Breast epithelium (tissue), 4 donors: ENCODE data around the gene ARHGEF7. TPM values are rescaled to one million over a fixed set of nuclear protein-coding genes. Genes with fewer than 3 reads are reported as not detected.

Experiments
- DNase-seq, 2 donors: peaks; one replicate each; pipeline ENCODE4 v3.0.0-alpha.2; 2019; ENCODE audit warnings: low spot score in 2 of 2
- H3K27ac ChIP-seq, 2 donors: fragments of 200-600 bp; sonication (generic) in 1 of 2; one replicate each; pipeline ENCODE4 v1.5.1; 2016 to 2019; ENCODE audit warnings: mild to moderate bottlenecking in 1 of 2
- H3K27me3 ChIP-seq, 2 donors: fragments of 200-600 bp; sonication (generic) in 1 of 2; one replicate each; pipeline versions ENCODE4 v1.5.1 to v1.6.0; 2017 to 2019; ENCODE audit warnings: control low read depth in 1 of 2, mild to moderate bottlenecking in 1 of 2
- H3K36me3 ChIP-seq: fragments of 200-600 bp; one replicate; pipeline ENCODE4 v1.5.1; 2019
- H3K4me1 ChIP-seq, 2 donors: fragments of 200-600 bp; sonication (generic); one replicate each; pipeline ENCODE4 v1.5.1; 2016 to 2019; ENCODE audit warnings: control low read depth in 1 of 2
- H3K4me3 ChIP-seq, 3 donors: fragments of 200-600 bp; sonication (generic); 1 replicate in 2 of 3; 2 replicates in 1 of 3; pipeline ENCODE4 v1.5.1; 2016 to 2019; ENCODE audit warnings: mild to moderate bottlenecking in 3 of 3, moderate library complexity in 2 of 3
- H3K9me3 ChIP-seq, 2 donors: fragments of 200-600 bp; sonication (generic) in 1 of 2; one replicate each; pipeline ENCODE4 v1.5.1; 2016 to 2019; ENCODE audit warnings: control low read depth in 1 of 2
- POLR2A ChIP-seq: fragments of 450-650 bp; IDR thresholded peaks from one replicate; pipeline ENCODE4 v1.6.1; 2016; ENCODE audit warnings: antibody characterized with exemption, mild to moderate bottlenecking, moderate library complexity
- POLR2AphosphoS5 ChIP-seq, 3 donors: sonication (generic); formaldehyde crosslinking; IDR thresholded peaks; one replicate each; pipeline ENCODE4 v1.6.1; 2017; ENCODE audit warnings: antibody characterized with exemption in 3 of 3
- intact Hi-C: fragments of 100-400 bp; cut with DNase I; formaldehyde crosslinking; loops from one replicate; pipeline ENCODE4 v1.15.1; 2023; ENCODE audit warnings: low total_unique reads
- total RNA-seq, 3 donors: library from RNA; depleted of rRNA; stranded (reverse); fragments of >200 nt; gene quantifications; one replicate each; pipeline ENCODE4 v1.1.0, GENCODE V29; 2016
- TF ChIP-seq, protein P1 (sequence below), 3 donors: fragments of 450-650 bp; IDR thresholded peaks; one replicate each; pipeline ENCODE4 v1.5.1; 2016 to 2017; ENCODE audit warnings: antibody characterized with exemption in 3 of 3, mild to moderate bottlenecking in 3 of 3, moderate library complexity in 3 of 3

ARHGEF7 gene
- total RNA-seq, 3 donors from 2014 or later, result 79.6 to 92.0 (median 85.5) TPM

DNA sequence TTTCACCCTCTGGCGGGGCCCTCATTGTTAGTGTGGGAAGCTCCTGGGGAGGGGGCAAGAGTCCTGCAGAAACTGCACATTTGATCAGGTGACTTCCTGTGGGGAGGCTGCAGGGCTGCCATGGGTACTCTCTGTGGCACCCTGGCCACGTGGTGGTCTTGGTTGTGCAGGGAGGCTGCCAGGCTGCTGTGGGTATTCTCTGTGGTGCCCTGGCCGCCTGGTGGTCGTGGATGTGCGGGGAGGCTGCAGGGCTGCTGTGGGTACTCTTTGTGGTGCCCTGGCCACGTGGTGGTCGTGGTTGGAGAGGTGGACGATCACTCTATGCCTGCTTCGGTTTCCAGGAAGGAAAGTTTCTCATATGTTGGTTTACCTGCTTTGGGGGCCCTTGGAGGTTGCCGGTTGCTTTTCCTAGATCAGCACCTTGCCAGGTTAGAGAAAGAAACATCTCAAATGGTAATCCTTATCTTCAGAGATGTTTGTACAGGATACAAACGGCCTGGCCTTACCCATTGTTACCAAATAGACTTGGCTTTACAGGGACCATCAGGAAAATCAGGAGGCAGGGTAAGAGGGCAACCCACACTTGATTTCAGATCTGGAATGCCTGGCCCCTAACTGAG lies 228.2 kb downstream of the ARHGEF7 start:
- no peaks in the 10 kb centered on the region for H3K36me3 ChIP-seq
- no peak overlapping the region for H3K4me3 ChIP-seq
- no peaks in the 10 kb centered on the region for H3K9me3 ChIP-seq
- H3K27me3 ChIP-seq, result no peaks in the 10 kb centered on the region
- TF ChIP-seq POLR2A, result no peak
- TF ChIP-seq POLR2AphosphoS5 (IDR thresholded peaks at IDR 0.05), result no peak
- TF ChIP-seq, protein P1, sequence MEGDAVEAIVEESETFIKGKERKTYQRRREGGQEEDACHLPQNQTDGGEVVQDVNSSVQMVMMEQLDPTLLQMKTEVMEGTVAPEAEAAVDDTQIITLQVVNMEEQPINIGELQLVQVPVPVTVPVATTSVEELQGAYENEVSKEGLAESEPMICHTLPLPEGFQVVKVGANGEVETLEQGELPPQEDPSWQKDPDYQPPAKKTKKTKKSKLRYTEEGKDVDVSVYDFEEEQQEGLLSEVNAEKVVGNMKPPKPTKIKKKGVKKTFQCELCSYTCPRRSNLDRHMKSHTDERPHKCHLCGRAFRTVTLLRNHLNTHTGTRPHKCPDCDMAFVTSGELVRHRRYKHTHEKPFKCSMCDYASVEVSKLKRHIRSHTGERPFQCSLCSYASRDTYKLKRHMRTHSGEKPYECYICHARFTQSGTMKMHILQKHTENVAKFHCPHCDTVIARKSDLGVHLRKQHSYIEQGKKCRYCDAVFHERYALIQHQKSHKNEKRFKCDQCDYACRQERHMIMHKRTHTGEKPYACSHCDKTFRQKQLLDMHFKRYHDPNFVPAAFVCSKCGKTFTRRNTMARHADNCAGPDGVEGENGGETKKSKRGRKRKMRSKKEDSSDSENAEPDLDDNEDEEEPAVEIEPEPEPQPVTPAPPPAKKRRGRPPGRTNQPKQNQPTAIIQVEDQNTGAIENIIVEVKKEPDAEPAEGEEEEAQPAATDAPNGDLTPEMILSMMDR (IDR thresholded peaks at IDR 0.05), result no peak
- no peak for DNase-seq
- no peak overlapping the region for H3K27ac ChIP-seq
- no peaks in the 10 kb centered on the region for H3K4me1 ChIP-seq
- intact Hi-C loops, result no loop called here

DNA sequence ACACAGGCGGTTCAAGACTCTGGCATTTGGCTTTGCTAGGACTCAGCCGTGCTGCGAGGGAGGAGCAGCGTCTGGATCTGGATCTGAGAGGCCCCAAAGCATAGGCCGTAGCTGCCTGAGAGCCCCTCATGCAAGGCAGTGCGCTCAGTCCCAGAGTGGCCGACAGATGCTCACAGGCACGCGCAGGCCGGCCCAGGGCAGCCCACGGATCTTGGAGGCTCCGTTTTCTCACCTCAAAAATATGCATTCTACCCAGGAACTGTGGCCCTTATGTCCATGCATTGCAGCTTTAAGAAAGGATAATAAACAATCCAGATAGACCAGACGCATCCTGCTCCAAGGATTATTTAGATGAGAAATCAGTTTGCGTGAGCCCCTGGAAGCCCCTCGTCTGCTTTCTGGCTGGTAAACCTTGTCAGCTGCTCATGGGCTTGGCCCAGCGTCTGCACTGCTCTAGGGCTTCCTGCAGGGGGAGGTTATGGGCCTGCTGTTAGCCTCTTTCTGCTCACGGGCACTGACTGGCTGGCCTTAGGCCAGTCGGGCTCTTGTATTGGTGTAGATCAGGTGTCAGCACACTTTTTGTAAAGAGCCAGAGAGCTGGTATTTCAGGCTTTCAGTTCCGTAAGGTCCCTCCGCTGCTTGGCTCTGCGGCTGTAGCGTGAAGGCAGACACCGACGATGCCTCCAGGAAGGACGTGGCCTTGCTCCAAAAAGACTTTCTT lies 229.5 kb downstream of the ARHGEF7 start:
- Histone ChIP-seq H3K27me3 (no peaks in the 10 kb centered on the region), H3K4me3 (no peak overlapping the region), H3K9me3 (no peaks in the 10 kb centered on the region), H3K27ac (no peak overlapping the region), H3K36me3 (no peaks in the 10 kb centered on the region), H3K4me1 (no peaks in the 10 kb centered on the region)
- TF ChIP-seq, protein P1 (IDR thresholded peaks at IDR 0.05), result no peak
- TF ChIP-seq POLR2AphosphoS5 (IDR thresholded peaks at IDR 0.05) (no peak), POLR2A (no peak)
- DNase-seq, result no peak
- intact Hi-C loops, result no loop called here

DNA sequence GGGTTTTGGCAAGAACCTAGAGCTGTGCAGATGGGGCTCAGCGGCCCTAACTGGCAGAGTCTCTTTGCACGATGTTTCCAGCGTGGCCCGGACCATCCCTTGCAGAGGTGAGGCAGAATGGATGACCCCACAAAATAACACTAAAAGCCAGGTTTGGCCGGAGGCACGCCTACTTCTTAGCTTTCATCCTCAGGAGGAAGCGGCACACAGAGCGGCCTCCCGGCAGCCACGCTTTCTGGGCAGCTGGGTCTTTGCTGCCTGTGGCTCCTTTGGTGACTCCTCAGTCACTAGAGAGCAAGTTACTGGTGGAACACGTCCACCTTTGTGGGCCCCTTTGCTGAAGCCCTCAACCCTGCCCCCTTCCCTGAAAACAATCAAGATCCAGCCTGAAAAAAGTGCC lies 230.6 kb downstream of the ARHGEF7 start:
- Histone ChIP-seq H3K4me3 (no peak overlapping the region), H3K27ac (no peak overlapping the region), H3K36me3 (no peaks in the 10 kb centered on the region), H3K9me3 (no peaks in the 10 kb centered on the region), H3K27me3 (no peaks in the 10 kb centered on the region), H3K4me1 (no peaks in the 10 kb centered on the region)
- no peak for DNase-seq
- intact Hi-C loops, result no loop called here
- TF ChIP-seq, protein P1 (IDR thresholded peaks at IDR 0.05), result no peak
- TF ChIP-seq POLR2AphosphoS5 (IDR thresholded peaks at IDR 0.05), result no peak
- TF ChIP-seq POLR2A, result no peak

DNA sequence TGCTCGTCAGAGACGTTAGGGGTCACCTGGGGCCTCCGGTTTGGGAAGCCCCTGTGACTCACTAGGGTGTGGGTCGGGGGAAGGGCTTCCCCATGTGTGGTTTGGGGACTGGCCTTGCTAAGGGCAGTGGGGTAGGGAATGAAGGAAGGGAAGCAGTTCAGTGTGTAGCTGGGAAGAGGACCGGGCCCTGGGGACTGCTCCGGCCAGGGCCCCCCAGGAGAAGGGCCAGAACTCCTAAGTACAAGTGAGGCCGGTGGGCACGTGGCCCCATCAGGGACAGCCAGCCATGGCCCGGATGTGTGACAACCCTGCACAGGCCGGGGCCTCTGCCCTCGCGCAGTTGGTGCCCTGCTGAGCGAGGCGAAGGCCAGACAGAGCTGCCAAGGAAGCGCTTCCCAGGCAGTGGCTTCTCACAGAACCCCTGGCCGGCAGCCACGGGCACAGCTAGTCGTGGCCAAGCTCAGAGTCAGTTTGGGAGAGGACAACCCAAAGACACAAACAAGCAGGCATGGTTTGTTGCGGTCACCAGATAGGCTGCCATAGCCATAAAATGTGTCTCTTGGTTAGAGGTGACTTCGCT lies 231.1 kb downstream of the ARHGEF7 start:
- no peaks in the 10 kb centered on the region for H3K4me1 ChIP-seq
- no peak for DNase-seq
- no peaks in the 10 kb centered on the region for H3K9me3 ChIP-seq
- H3K4me3 ChIP-seq, result no peak overlapping the region
- intact Hi-C loops, result no loop called here
- H3K27me3 ChIP-seq, result no peaks in the 10 kb centered on the region
- no peak overlapping the region for H3K27ac ChIP-seq
- TF ChIP-seq POLR2AphosphoS5 (IDR thresholded peaks at IDR 0.05) (no peak), POLR2A (no peak)
- TF ChIP-seq, protein P1 (IDR thresholded peaks at IDR 0.05), result no peak
- no peaks in the 10 kb centered on the region for H3K36me3 ChIP-seq

DNA sequence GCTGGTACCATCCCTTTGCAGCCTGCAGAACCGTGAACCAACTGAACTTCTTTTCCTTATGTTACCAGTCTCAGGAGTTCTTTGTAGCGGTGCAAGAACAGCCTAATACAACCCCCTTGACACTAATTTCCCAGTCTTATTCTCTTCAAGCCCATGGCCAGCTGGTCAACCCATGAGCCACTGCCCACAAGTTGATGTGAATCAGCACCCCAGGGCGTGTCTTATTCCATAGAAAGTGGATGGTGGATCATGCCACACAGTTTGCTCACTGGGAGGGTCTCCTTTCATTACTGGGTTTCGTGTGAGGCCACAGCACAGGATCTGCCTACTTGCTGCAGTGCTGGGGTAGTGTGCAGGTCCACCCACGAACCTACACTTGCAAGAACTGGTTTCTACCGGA lies 232.3 kb downstream of the ARHGEF7 start:
- H3K27me3 ChIP-seq, result no peaks in the 10 kb centered on the region
- no peaks in the 10 kb centered on the region for H3K9me3 ChIP-seq
- H3K27ac ChIP-seq, result no peak overlapping the region
- no peak overlapping the region for H3K4me3 ChIP-seq
- H3K4me1 ChIP-seq, result no peaks in the 10 kb centered on the region
- no peaks in the 10 kb centered on the region for H3K36me3 ChIP-seq
- no peak for TF ChIP-seq POLR2AphosphoS5 (IDR thresholded peaks at IDR 0.05)
- TF ChIP-seq, protein P1 (IDR thresholded peaks at IDR 0.05), result no peak
- TF ChIP-seq POLR2A, result no peak
- intact Hi-C loops, result no loop called here
- DNase-seq, result no peak
